Tibial artery (tissue), 4 donors: Measurements from ENCODE around the gene SARM1.

Source experiments
- DNase-seq, 2 donors: peaks; one replicate each; pipeline ENCODE4 v3.0.0-alpha.2; 2019
- H3K27ac ChIP-seq, 2 donors: fragments of 200-600 bp; sonication (generic) in 1 of 2; 1 replicate in 1 of 2; 2 replicates in 1 of 2; pipeline ENCODE4 v1.5.1; 2018 to 2019; ENCODE audit warnings: mild to moderate bottlenecking in 1 of 2
- H3K27me3 ChIP-seq, 2 donors: fragments of 200-600 bp; sonication (generic) in 1 of 2; one replicate each; pipeline versions ENCODE4 v1.5.1 to v1.6.0; 2016 to 2019
- H3K36me3 ChIP-seq, 3 donors: fragments of 200-600 bp; sonication (generic) in 2 of 3; one replicate each; pipeline ENCODE4 v1.5.1; 2016 to 2019; ENCODE audit warnings: mild to moderate bottlenecking in 2 of 3
- H3K4me1 ChIP-seq, 4 donors: fragments of 200-600 bp; sonication (generic) in 2 of 4; 1 replicate in 3 of 4; 2 replicates in 1 of 4; pipeline ENCODE4 v1.5.1; 2016 to 2019
- H3K4me3 ChIP-seq, 2 donors: fragments of 200-600 bp; sonication (generic) in 1 of 2; 1 replicate in 1 of 2; 2 replicates in 1 of 2; pipeline ENCODE4 v1.5.1; 2018 to 2019; ENCODE audit warnings: mild to moderate bottlenecking in 2 of 2
- H3K9me3 ChIP-seq, 3 donors: fragments of 200-600 bp; sonication (generic) in 1 of 3; one replicate each; pipeline ENCODE4 v1.5.1; 2016 to 2019
- intact Hi-C: fragments of 100-400 bp; cut with DNase I; formaldehyde crosslinking; loops from one replicate; pipeline ENCODE4 v1.15.0; 2023; ENCODE audit warnings: low total_unique reads
- TF ChIP-seq, protein P1 (sequence below), 2 experiments: fragments of 200-600 bp in 1 of 2; fragments of 450-650 bp in 1 of 2; IDR thresholded peaks; one replicate each; pipeline ENCODE4 v1.5.1; 2017 to 2019; ENCODE audit warnings: antibody characterized with exemption in 2 of 2, mild to moderate bottlenecking in 1 of 2, moderate library complexity in 1 of 2

The SARM1 gene

DNA sequence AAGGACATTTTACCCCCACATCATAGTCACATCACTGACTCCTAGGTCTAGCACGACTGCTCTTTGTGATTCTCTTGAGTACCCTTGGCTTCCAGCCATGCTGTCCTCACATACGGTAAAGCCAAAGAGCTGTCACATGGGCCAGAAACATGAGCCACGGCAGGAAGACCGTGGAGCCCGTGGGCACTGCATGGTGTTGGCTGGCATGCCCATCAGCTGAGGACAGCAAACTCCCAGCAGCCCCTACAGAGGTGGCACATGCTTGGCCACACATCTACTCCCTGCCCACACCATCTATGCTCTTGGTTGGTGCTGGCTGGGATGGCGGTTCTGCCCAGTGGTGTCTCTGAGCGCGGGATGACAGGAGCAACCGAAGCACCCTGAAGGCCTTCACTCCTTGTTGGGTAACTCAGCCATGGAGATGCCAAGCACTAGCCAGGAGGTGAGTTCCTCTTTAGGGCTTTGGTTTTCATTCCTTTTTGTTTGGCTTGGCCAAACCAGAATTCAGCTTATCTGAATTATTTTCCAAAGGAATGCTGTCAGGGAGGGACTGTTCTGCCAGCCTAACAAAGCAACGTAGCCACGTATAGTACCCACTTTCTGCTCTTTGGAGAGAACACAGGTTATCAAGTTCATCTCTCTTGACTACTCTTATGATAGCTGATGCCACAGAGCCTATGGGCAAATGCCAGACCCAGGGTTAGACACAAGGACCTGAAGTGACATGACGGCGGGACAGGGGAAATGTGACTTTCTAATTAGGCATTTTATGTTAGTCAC lies 25.9 kb upstream of the SARM1 start:
- Histone ChIP-seq H3K4me1 (peaks cover 0 to 30% (median 14%) of the 10 kb centered on the region in 4 donors), H3K9me3 (no peaks in the 10 kb centered on the region), H3K27me3 (no peaks in the 10 kb centered on the region), H3K36me3 (peaks cover 32 to 100% (median 98%) of the 10 kb centered on the region in 3 donors), H3K4me3 (no peak overlapping the region), H3K27ac (peak overlapping the region in 1 of 2 donors; percentile 7)
- TF ChIP-seq, protein P1, sequence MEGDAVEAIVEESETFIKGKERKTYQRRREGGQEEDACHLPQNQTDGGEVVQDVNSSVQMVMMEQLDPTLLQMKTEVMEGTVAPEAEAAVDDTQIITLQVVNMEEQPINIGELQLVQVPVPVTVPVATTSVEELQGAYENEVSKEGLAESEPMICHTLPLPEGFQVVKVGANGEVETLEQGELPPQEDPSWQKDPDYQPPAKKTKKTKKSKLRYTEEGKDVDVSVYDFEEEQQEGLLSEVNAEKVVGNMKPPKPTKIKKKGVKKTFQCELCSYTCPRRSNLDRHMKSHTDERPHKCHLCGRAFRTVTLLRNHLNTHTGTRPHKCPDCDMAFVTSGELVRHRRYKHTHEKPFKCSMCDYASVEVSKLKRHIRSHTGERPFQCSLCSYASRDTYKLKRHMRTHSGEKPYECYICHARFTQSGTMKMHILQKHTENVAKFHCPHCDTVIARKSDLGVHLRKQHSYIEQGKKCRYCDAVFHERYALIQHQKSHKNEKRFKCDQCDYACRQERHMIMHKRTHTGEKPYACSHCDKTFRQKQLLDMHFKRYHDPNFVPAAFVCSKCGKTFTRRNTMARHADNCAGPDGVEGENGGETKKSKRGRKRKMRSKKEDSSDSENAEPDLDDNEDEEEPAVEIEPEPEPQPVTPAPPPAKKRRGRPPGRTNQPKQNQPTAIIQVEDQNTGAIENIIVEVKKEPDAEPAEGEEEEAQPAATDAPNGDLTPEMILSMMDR (IDR thresholded peaks at IDR 0.05), result no peak
- no peak for DNase-seq
- intact Hi-C loops, result no loop called here

DNA sequence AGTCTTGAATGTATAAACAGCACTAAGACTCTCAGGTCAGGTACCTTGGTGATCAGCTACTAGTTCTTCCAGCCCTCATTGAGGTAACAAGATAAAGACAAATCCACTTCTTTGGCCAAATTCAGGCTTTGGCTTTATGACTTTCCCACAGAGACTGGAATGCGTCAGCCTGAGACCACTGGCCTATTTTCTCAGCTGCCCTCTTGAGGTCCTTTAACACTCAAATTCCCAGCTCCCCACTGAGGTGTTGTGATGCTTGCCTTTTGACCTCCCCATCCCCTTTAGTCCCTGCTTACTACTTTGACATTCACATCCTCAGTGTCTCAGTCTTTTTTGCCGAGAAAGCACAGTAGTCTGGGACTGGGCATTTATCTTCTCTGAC lies 25.3 kb upstream of the SARM1 start:
- TF ChIP-seq, protein P1 (IDR thresholded peaks at IDR 0.05), result no peak
- intact Hi-C loops, result no loop called here
- Histone ChIP-seq H3K36me3 (peaks cover 32 to 100% (median 98%) of the 10 kb centered on the region in 3 donors), H3K4me1 (peaks cover 0 to 30% (median 14%) of the 10 kb centered on the region in 4 donors), H3K27ac (peak overlapping the region in 1 of 2 donors; percentile 7), H3K9me3 (no peaks in the 10 kb centered on the region), H3K27me3 (no peaks in the 10 kb centered on the region), H3K4me3 (no peak overlapping the region)
- no peak for DNase-seq

DNA sequence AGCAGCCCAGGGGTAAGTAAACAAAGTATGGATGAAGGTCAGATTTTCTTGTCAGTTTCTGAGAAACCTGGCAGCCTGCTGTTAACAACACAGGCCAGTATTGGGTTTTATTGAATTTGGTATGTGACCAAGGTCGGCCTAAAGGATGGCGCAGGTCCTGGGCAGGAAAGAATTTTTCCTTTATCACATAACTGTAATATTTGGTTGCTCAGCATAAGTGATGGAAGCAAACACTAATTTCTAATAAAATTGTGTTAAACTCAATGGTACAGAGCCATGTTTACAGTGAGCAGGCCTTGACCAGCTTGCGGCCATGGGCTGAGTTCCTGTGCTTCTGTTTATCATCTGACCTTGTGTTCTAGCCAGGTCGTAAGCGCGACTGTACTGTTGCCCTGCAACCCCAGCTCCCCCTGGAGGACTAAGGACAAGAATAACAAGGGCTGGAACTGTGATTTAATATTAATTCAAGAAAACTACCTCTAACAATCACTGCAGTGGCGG lies 24.7 kb upstream of the SARM1 start:
- intact Hi-C loops, result no loop called here
- peak overlapping the region; percentile 33 to 39 for H3K27ac ChIP-seq

DNA sequence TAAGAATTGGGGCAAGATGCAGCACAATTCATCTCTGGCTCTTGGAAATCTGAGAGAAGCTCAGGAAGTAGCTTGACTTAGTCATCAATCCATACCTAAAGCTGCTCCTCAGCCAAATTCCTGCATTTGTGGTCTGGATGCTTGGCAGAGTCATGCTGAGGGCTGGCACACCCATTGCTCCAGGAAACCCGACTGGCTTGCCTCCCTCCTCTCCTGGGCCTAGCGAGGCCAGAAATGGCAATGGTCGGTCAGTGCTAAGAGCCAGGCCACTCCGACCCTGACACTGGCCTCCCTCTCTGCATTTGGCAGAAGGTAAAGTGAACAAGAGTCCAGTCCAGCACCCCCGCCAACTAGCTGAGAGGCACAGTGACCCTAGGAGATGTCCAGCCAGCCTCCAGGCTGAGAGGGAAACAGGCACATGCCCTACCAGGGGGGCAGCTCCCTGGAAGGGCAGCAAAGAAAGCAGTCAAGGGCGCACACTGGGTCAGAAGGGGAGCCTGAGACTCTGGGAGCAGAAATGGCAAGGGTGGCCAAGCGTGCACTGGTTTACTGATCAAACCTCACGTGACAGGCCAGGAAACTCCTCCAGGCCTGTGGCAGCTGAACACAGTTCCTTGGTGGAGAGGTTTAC lies 24.1 kb upstream of the SARM1 start:
- H3K4me1 ChIP-seq, result peaks cover 0 to 30% (median 14%) of the 10 kb centered on the region in 4 donors
- no peak for DNase-seq
- TF ChIP-seq, protein P1 (IDR thresholded peaks at IDR 0.05), result no peak
- H3K27ac ChIP-seq, result peak overlapping the region; percentile 33 to 39
- H3K9me3 ChIP-seq, result no peaks in the 10 kb centered on the region
- H3K27me3 ChIP-seq, result no peaks in the 10 kb centered on the region
- no peak overlapping the region for H3K4me3 ChIP-seq
- peaks cover 32 to 100% (median 98%) of the 10 kb centered on the region in 3 donors for H3K36me3 ChIP-seq
- intact Hi-C loops, result no loop called here

More for the DNA sequence above, 24.7 kb upstream of the SARM1 start:
- DNase-seq, result no peak
- Histone ChIP-seq H3K36me3 (peaks cover 32 to 100% (median 98%) of the 10 kb centered on the region in 3 donors), H3K9me3 (no peaks in the 10 kb centered on the region), H3K27me3 (no peaks in the 10 kb centered on the region), H3K4me1 (peaks cover 0 to 30% (median 14%) of the 10 kb centered on the region in 4 donors), H3K4me3 (no peak overlapping the region)
- TF ChIP-seq, protein P1 (IDR thresholded peaks at IDR 0.05), result no peak

DNA sequence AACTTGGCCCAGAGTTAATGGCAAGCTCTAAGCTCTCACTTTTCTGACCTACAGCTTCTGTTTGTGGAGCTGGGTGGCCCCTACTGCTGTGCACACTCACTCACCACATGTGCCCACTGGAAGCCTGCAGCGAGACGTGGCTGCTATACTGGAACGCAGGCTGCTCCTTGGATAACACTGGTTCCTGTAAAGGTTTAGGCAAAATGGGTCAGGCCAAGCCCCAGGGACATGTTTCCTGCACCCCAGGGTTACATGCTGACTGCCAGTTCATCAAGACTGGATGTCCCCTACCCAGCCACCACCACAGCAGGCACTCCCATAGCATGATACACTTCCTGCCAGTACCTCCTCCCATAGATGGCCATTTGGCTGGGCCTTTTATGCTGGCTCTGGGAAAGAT lies 22.5 kb upstream of the SARM1 start:
- H3K9me3 ChIP-seq, result no peaks in the 10 kb centered on the region
- TF ChIP-seq, protein P1 (IDR thresholded peaks at IDR 0.05), result no peak
- peaks cover 43 to 100% (median 99%) of the 10 kb centered on the region in 3 donors for H3K36me3 ChIP-seq
- intact Hi-C loops, result no loop called here
- no peak overlapping the region for H3K4me3 ChIP-seq
- H3K4me1 ChIP-seq, result peaks cover 0 to 30% (median 14%) of the 10 kb centered on the region in 4 donors
- H3K27me3 ChIP-seq, result no peaks in the 10 kb centered on the region
- H3K27ac ChIP-seq, result no peak overlapping the region
- no peak for DNase-seq
